ENCODE data around the gene OR9I1. TPM values are rescaled to one million over a fixed set of nuclear protein-coding genes. Genes with fewer than 3 reads are reported as not detected.

OR9I1 gene
- total and polyA plus RNA-seq, 2 of the 13 experiments (the other 11 are each of a cell fraction or from before 2014, with no cell fraction given) = not detected

DNA sequence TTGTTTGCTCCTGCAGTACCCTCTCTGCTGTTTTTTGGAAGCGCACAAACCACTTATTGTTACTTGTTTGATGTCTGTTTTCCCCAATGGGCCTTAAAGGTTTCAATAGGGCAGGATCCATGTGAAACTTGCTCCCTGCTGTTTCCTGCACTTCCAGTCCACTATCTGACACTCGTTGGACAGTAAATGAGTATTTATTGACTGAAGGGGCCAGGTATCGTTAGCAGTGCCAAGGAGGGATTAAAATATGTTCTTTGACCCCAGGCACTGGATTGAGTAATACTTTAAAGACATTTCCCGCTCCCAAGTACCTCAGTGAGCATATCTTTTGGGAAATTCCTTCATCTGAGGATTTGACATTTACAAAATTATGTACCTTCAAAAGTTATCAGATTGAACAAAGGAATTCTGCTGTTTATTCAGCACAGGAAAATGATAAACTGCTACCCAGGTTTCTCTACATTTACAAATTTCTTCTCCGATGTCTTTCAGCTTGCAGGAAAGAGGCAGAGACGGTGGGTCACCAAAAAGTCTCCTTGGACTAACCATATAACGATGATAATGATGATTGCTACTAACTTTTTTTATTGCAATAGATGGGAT, 40.3 kb upstream of the OR9I1 start (continued):
- no peak for TF ChIP-seq BHLHE40 (IDR thresholded peaks at IDR 0.05; ENCODE audit: low read length)
- no peak for TF ChIP-seq E2F2 (CRISPR knock-in tag; IDR thresholded peaks at IDR 0.05; ENCODE audit: borderline replicate concordance)
- TF ChIP-seq NFKBIZ (CRISPR knock-in tag; IDR thresholded peaks at IDR 0.05) = peak; percentile 87
- no peak for TF ChIP-seq ZSCAN12 (CRISPR knock-in tag; IDR thresholded peaks at IDR 0.05)
- TF ChIP-seq MED1 (CRISPR knock-in tag; IDR thresholded peaks at IDR 0.05) = peak; percentile 80
- no peak for TF ChIP-seq TBP (CRISPR knock-in tag; IDR thresholded peaks at IDR 0.05)
- peak; percentile 58; the same call in 1 of the 2 replicates for TF ChIP-seq ZNF292 (CRISPR knock-in tag; IDR thresholded peaks at IDR 0.05; ENCODE audit: borderline replicate concordance, low read depth)
- TF ChIP-seq NFIC (IDR thresholded peaks at IDR 0.05; ENCODE audit: low read length) = peak; percentile 98
- TF ChIP-seq REPIN1 (CRISPR knock-in tag; IDR thresholded peaks at IDR 0.05; ENCODE audit: borderline replicate concordance, low read depth) = no peak; the same call in 1 of the 2 replicates
- TF ChIP-seq RFXAP (CRISPR knock-in tag; IDR thresholded peaks at IDR 0.05; ENCODE audit: borderline replicate concordance) = 0 out of 2 replicates have a peak, but pooled peaks have one; percentile 41
- TF ChIP-seq MTF2 (CRISPR knock-in tag; IDR thresholded peaks at IDR 0.05; ENCODE audit: borderline replicate concordance) = no peak
- TF ChIP-seq CC2D1A (CRISPR knock-in tag; IDR thresholded peaks at IDR 0.05) = no peak
- no peak for TF ChIP-seq ZNF263 (CRISPR knock-in tag; IDR thresholded peaks at IDR 0.05)
- TF ChIP-seq, protein P1, sequence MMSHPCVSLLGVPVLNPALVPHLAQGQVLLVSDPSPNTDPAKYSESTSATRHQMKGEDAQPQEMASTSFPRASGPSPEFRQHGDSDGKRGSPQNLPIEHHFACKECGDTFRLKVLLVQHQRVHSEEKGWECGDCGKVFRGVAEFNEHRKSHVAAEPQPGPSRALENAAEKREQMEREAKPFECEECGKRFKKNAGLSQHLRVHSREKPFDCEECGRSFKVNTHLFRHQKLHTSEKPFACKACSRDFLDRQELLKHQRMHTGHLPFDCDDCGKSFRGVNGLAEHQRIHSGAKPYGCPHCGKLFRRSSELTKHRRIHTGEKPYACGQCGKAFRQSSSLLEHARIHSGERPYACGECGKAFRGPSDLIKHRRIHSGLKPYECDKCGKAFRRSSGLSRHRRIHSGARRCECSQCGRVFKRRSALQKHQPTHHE (CRISPR knock-in tag; IDR thresholded peaks at IDR 0.05; ENCODE audit: borderline replicate concordance) = no peak
- TF ChIP-seq ZNF543 (CRISPR knock-in tag; IDR thresholded peaks at IDR 0.05) = no peak
- no peak for TF ChIP-seq ZFY (CRISPR knock-in tag; IDR thresholded peaks at IDR 0.05)
- TF ChIP-seq FOXO1 (CRISPR knock-in tag; IDR thresholded peaks at IDR 0.05) = peak; percentile 91
- no peak for TF ChIP-seq SMAD1 (CRISPR knock-in tag; IDR thresholded peaks at IDR 0.05; ENCODE audit: borderline replicate concordance, low read depth)
- no peak for TF ChIP-seq ZNF343 (CRISPR knock-in tag; IDR thresholded peaks at IDR 0.05)
- TF ChIP-seq, protein P2, sequence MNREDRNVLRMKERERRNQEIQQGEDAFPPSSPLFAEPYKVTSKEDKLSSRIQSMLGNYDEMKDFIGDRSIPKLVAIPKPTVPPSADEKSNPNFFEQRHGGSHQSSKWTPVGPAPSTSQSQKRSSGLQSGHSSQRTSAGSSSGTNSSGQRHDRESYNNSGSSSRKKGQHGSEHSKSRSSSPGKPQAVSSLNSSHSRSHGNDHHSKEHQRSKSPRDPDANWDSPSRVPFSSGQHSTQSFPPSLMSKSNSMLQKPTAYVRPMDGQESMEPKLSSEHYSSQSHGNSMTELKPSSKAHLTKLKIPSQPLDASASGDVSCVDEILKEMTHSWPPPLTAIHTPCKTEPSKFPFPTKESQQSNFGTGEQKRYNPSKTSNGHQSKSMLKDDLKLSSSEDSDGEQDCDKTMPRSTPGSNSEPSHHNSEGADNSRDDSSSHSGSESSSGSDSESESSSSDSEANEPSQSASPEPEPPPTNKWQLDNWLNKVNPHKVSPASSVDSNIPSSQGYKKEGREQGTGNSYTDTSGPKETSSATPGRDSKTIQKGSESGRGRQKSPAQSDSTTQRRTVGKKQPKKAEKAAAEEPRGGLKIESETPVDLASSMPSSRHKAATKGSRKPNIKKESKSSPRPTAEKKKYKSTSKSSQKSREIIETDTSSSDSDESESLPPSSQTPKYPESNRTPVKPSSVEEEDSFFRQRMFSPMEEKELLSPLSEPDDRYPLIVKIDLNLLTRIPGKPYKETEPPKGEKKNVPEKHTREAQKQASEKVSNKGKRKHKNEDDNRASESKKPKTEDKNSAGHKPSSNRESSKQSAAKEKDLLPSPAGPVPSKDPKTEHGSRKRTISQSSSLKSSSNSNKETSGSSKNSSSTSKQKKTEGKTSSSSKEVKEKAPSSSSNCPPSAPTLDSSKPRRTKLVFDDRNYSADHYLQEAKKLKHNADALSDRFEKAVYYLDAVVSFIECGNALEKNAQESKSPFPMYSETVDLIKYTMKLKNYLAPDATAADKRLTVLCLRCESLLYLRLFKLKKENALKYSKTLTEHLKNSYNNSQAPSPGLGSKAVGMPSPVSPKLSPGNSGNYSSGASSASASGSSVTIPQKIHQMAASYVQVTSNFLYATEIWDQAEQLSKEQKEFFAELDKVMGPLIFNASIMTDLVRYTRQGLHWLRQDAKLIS (CRISPR knock-in tag; IDR thresholded peaks at IDR 0.05) = no peak
- TF ChIP-seq MEF2D (CRISPR knock-in tag; IDR thresholded peaks at IDR 0.05) = peak; percentile 39; the same call in 1 of the 2 replicates
- no peak for TF ChIP-seq NFE2L2 (IDR thresholded peaks at IDR 0.05; ENCODE audit: low read length)
- no peak for TF ChIP-seq NRL (CRISPR knock-in tag; IDR thresholded peaks at IDR 0.05; ENCODE audit: borderline replicate concordance)
- TF ChIP-seq ZNF709 (CRISPR knock-in tag; IDR thresholded peaks at IDR 0.05) = no peak
- no peak for TF ChIP-seq CHCHD3 (CRISPR knock-in tag; IDR thresholded peaks at IDR 0.05)
- no peak for TF ChIP-seq SNAI1 (CRISPR knock-in tag; IDR thresholded peaks at IDR 0.05; ENCODE audit: borderline replicate concordance)
